DND-41 (cell line): ENCODE measurements around the gene TUBA4A.

Experiments used
- ATAC-seq: fragments of 200-7000 bp; cut with Tn5 transposase; 3 replicates; pipeline ENCODE4 v1.9.1; 2021; ENCODE audit warnings: low read depth; ENCODE audit not compliant: insufficient read depth
- DNase-seq: peaks from one replicate; pipeline ENCODE4 v3.0.0-alpha.2; 2020
- H2AFZ ChIP-seq: 2 replicates; pipeline ENCODE4 v1.6.0; 2012; ENCODE audit warnings: low read depth, low read length
- H3K27ac ChIP-seq: 2 replicates; pipeline ENCODE4 v1.5.1; 2012; ENCODE audit warnings: low read length, inconsistent platforms
- H3K27me3 ChIP-seq: fragments of 200-600 bp; sonication (generic); 2 replicates; pipeline ENCODE4 v1.6.0; 2012; ENCODE audit warnings: low read length, mild to moderate bottlenecking, inconsistent platforms; ENCODE audit not compliant: insufficient read depth, poor library complexity
- H3K36me3 ChIP-seq: 2 replicates; pipeline ENCODE4 v1.5.1; 2012; ENCODE audit warnings: low read length, inconsistent platforms; ENCODE audit not compliant: insufficient read depth
- H3K4me1 ChIP-seq: 2 replicates; pipeline ENCODE4 v1.5.1; 2012; ENCODE audit warnings: mild to moderate bottlenecking, low read length; ENCODE audit not compliant: insufficient read depth
- H3K4me2 ChIP-seq: 2 replicates; pipeline ENCODE4 v1.6.0; 2012; ENCODE audit warnings: mild to moderate bottlenecking, moderate library complexity, low read length, inconsistent platforms; ENCODE audit not compliant: insufficient read depth
- H3K4me3 ChIP-seq, 2 experiments: fragments of 200-600 bp in 1 of 2; shearing (Covaris generic) in 1 of 2; 2 replicates each; pipeline ENCODE4 v1.5.1; 2012 to 2016; ENCODE audit warnings: inconsistent platforms in 2 of 2, low read length in 2 of 2, mild to moderate bottlenecking in 2 of 2, low read depth in 1 of 2, moderate library complexity in 1 of 2
- H3K79me2 ChIP-seq: 2 replicates; pipeline ENCODE4 v1.6.0; 2012; ENCODE audit warnings: low read length, inconsistent platforms; ENCODE audit not compliant: insufficient read depth
- H3K9ac ChIP-seq: 2 replicates; pipeline ENCODE4 v1.6.0; 2012; ENCODE audit warnings: low read depth, mild to moderate bottlenecking, inconsistent platforms, low read length, moderate library complexity
- H3K9me3 ChIP-seq: 2 replicates; pipeline ENCODE4 v1.5.1; 2012; ENCODE audit warnings: low read length, moderate library complexity, mild to moderate bottlenecking, inconsistent platforms; ENCODE audit not compliant: insufficient read depth, severe bottlenecking
- H4K20me1 ChIP-seq: 2 replicates; pipeline ENCODE4 v1.6.0; 2012; ENCODE audit warnings: low read length; ENCODE audit not compliant: insufficient read depth
- CTCF ChIP-seq: IDR thresholded peaks from 2 replicates; pipeline ENCODE4 v1.5.1; 2012; ENCODE audit warnings: borderline replicate concordance, low read length, moderate library complexity, mild to moderate bottlenecking; ENCODE audit not compliant: poor library complexity, severe bottlenecking; ENCODE audit errors: extremely low read depth
- EZH2 ChIP-seq: IDR thresholded peaks from 3 replicates; pipeline ENCODE4 v1.6.1; 2012; ENCODE audit warnings: borderline replicate concordance, low read depth, mild to moderate bottlenecking, moderate library complexity, low read length, inconsistent platforms; ENCODE audit not compliant: severe bottlenecking

The TUBA4A gene

DNA sequence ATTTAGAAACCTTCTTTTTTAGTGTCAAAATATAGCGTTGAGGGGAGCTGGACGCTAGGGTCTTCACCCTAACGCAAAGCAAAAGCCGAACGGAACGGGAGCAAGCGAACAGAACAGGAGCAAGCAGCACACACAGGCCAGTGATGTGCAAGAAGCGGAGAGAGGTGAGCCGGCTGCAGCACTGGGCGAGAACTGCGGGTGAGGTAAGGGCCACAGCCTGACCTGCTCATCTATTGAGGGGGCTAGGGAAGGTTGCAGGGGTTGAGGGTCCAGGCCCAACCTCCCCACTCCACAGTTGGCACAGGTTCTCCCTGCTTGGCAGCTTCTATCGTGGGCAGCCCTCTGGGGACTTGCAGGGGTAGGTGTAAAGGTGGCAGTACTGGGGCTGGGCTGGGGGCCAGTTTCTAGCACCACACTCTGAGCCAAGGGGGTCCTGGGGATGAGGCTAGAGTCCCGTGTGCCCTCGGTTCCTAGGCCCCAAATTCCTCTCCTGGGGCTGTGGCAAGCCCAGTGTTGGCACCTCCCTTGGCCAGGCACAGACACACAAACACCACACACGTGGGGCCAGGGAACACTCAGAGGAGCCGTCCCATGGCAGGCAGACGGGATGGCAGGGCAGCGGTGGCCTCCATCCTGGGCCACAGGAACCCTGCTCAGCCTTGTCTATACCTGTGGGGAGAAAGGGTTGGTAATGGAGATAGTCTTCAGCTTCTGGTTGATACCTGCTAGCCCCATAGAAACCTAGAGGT is 33.8 kb downstream of the TUBA4A start:
- Histone ChIP-seq H3K36me3 (peaks cover 65% of the 10 kb centered on the region), H3K27me3 (no peaks in the 10 kb centered on the region), H3K4me2 (no peak overlapping the region), H3K4me1 (peaks cover 12% of the 10 kb centered on the region), H3K79me2 (no peaks in the 10 kb centered on the region), H4K20me1 (peaks cover 3% of the 10 kb centered on the region; the same call in 1 of the 2 replicates), H3K9me3 (no peaks in the 10 kb centered on the region), H3K4me3 (no peak overlapping the region), H3K9ac (no peak overlapping the region), H3K27ac (no peak overlapping the region), H2AFZ (no peak overlapping the region)
- DNase-seq, result no peak
- ATAC-seq, result no peak
- no peak for TF ChIP-seq EZH2
- TF ChIP-seq CTCF, result no peak

DNA sequence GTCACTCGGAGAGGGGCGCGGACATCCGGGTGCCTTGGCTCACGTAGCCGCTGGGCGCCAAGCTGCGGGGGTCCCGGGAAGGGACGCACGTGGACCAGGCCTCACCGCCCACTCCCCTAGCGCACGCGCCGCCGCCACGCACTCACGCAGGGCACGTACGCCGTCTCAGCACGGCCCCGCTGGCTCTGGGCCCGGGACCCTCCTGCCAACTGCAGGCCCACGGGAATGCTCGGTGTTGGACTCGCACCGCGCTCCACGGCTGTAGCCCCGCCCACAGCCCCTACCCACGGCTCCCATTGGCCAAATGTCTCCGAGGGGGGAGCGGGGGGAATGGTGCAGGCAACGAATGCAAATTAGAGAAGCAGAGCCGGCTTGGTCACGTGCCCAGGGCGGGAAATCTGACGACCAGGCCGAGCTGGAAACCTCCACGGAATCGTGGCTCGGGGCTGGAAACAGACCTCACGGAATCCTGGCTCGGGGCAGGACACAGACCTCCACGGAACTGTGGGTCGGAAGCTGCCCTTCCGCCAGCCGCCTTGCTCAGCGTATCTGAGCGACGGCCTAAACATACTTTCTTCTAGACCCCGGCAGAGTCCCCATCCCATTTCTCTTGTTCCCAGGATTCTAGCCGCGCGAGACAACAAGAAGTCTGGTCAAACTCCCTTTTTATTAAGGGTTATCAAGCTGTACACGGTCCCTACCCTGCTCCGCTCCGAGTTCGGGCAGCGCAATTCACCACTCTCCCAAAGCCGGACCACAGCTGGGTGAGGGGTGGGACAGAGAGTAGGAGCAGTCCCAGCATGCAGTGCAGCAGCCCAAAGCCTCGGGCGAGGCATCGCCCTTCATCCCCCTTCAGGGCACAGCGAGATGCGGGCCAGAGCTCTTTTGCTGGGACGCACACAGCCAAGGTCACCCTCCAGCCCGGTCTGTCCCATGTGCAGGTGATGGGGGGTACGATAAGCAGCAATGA is 34.7 kb downstream of the TUBA4A start, which contains the start of gene ABCB6:
TSS of gene ABCB6 (minus strand) at position 227 of the 970 bp plus-strand sequence. CDS start 285 bp downstream, outside the sequence.
- Histone ChIP-seq H3K27me3 (no peaks in the 10 kb centered on the region), H3K9me3 (no peaks in the 10 kb centered on the region), H3K79me2 (no peaks in the 10 kb centered on the region), H4K20me1 (peaks cover 3% of the 10 kb centered on the region; the same call in 1 of the 2 replicates), H3K36me3 (peaks cover 61% of the 10 kb centered on the region), H3K9ac (no peak within 1 kb of the TSS), H3K27ac (no peak within 1 kb of the TSS), H3K4me1 (peaks cover 12% of the 10 kb centered on the region), H3K4me3 (no peak within 1 kb of the TSS), H2AFZ (no peak within 1 kb of the TSS), H3K4me2 (no peak within 1 kb of the TSS)
- DNase-seq, result no peak
- TF ChIP-seq CTCF, result no peak
- TF ChIP-seq EZH2, result no peak
- ATAC-seq, result no peak

DNA sequence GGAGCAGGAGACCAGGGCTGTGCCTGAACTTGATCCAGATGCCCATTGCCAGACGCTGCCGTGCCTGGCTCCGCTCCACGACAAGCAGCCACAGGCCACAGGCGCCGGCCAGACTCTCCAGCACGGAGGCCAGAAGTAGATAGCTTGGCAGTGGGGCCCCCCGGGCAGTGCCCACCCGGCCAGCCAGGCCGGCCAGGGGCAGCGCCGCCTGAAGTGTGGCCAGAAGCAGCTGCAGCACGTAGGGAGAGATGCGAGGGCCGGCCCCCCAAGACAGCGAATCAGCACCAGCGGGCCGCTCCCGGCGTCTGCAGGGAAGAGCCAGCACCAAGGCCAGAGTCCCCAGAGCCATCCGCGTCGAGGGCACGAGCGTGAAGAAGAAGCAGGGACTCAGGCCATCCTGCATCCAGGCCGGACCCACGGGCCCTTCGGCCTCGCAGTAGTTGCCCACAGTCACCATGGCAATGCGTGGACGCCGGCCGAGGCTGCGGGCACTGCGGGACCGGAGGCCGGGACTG is 35.4 kb downstream of the TUBA4A start:
- TF ChIP-seq CTCF (no peak), EZH2 (no peak)
- H3K4me2 ChIP-seq, result no peak overlapping the region
- H3K9me3 ChIP-seq, result no peaks in the 10 kb centered on the region
- H3K9ac ChIP-seq, result no peak overlapping the region
- H3K27me3 ChIP-seq, result no peaks in the 10 kb centered on the region
- no peak overlapping the region for H3K27ac ChIP-seq
- DNase-seq (no peak), ATAC-seq (peak; percentile 27; the same call in 1 of the 3 replicates)
- no peak overlapping the region for H3K4me3 ChIP-seq
- no peaks in the 10 kb centered on the region; the same call in 1 of the 2 replicates for H4K20me1 ChIP-seq
- peaks cover 61% of the 10 kb centered on the region for H3K36me3 ChIP-seq
- H2AFZ ChIP-seq, result no peak overlapping the region
- peaks cover 12% of the 10 kb centered on the region for H3K4me1 ChIP-seq
- no peaks in the 10 kb centered on the region for H3K79me2 ChIP-seq
